Right atrium auricular region (tissue), 2 donors: ENCODE measurements around the gene PLPPR3. TPM values are rescaled to one million over a fixed set of nuclear protein-coding genes. Genes with fewer than 3 reads are reported as not detected.
A peak's percentile ranks its signal among the peaks of the same experiment; 100 is the strongest.
"Not testable (repeated sequence)": the region's sequence is repeated elsewhere in the genome, so short reads cannot be mapped to it uniquely, and the experiment has no call there.

Source experiments
- DNase-seq: peaks from one replicate; pipeline ENCODE4 v3.0.0-alpha.2; 2019; ENCODE audit warnings: low spot score
- H3K27ac ChIP-seq, 2 donors: fragments of 200-600 bp; sonication (generic); 1 replicate in 1 of 2; 2 replicates in 1 of 2; pipeline ENCODE4 v1.5.1; 2016 to 2019
- H3K27me3 ChIP-seq, 2 donors: fragments of 200-600 bp; sonication (generic); one replicate each; pipeline versions ENCODE4 v1.5.1 to v1.6.0; 2017 to 2019
- H3K36me3 ChIP-seq: fragments of 200-600 bp; sonication (generic); one replicate; pipeline ENCODE4 v1.5.1; 2016
- H3K4me1 ChIP-seq, 2 donors: fragments of 200-600 bp; sonication (generic); one replicate each; pipeline versions ENCODE4 v1.5.1 to v1.6.0; 2017 to 2019
- H3K4me3 ChIP-seq, 2 donors: fragments of 200-600 bp; sonication (generic); 1 replicate in 1 of 2; 2 replicates in 1 of 2; pipeline ENCODE4 v1.5.1; 2017 to 2019; ENCODE audit warnings: mild to moderate bottlenecking in 1 of 2, moderate library complexity in 1 of 2
- H3K9me3 ChIP-seq, 2 donors: fragments of 200-600 bp; sonication (generic); one replicate each; pipeline ENCODE4 v1.5.1; 2019
- total RNA-seq, 2 donors: library from RNA; depleted of rRNA; stranded (reverse); fragments of >200 nt; gene quantifications; one replicate each; pipeline ENCODE4 v1.1.0, GENCODE V29; 2016
- TF ChIP-seq, protein P1 (sequence below), 2 donors: fragments of 200-600 bp; sonication (generic); IDR thresholded peaks; one replicate each; pipeline ENCODE4 v1.5.1; 2019; ENCODE audit warnings: antibody characterized with exemption in 2 of 2

The PLPPR3 gene
- total RNA-seq, 2 donors from 2014 or later, result not detected

DNA sequence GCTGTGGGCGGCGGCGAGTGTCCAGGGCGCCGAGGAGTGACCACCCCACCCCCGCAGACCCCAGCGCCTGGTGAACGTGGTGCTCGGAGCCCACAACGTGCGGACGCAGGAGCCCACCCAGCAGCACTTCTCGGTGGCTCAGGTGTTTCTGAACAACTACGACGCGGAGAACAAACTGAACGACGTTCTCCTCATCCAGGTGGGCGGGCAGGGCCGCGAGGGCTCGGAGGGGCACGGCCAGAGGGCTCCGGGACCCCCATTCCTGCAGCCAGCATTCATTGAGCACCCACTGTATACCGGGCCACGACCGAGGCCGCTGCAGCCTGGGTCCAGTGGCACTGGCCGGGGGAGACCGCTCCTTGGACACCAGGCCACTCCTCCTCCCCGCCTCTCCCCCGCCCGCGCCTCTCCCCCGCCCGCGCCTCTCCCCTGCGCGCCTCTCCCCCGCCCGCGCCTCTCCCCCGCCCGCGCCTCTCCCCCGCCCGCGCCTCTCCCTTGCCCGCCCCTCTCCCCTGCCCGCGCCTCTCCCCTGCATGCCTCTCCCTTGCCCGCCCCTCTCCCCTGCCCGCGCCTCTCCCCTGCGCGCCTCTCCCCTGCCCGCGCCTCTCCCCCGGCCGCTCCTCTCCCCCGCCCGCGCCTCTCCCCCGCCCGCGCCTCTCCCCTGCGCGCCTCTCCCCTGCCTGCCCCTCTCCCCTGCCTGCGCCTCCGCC, 22.2 kb upstream of the PLPPR3 start:
- DNase-seq, result no peak
- Histone ChIP-seq H3K36me3 (no peaks in the 10 kb centered on the region), H3K27ac (no peak overlapping the region), H3K9me3 (no peaks in the 10 kb centered on the region), H3K27me3 (peaks cover 0 to 8% of the 10 kb centered on the region in 2 donors), H3K4me3 (peak overlapping the region in 1 of 2 donors; percentile 42), H3K4me1 (peaks cover 0 to 23% of the 10 kb centered on the region in 2 donors)
- TF ChIP-seq, protein P1, sequence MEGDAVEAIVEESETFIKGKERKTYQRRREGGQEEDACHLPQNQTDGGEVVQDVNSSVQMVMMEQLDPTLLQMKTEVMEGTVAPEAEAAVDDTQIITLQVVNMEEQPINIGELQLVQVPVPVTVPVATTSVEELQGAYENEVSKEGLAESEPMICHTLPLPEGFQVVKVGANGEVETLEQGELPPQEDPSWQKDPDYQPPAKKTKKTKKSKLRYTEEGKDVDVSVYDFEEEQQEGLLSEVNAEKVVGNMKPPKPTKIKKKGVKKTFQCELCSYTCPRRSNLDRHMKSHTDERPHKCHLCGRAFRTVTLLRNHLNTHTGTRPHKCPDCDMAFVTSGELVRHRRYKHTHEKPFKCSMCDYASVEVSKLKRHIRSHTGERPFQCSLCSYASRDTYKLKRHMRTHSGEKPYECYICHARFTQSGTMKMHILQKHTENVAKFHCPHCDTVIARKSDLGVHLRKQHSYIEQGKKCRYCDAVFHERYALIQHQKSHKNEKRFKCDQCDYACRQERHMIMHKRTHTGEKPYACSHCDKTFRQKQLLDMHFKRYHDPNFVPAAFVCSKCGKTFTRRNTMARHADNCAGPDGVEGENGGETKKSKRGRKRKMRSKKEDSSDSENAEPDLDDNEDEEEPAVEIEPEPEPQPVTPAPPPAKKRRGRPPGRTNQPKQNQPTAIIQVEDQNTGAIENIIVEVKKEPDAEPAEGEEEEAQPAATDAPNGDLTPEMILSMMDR (IDR thresholded peaks at IDR 0.05), result no peak

DNA sequence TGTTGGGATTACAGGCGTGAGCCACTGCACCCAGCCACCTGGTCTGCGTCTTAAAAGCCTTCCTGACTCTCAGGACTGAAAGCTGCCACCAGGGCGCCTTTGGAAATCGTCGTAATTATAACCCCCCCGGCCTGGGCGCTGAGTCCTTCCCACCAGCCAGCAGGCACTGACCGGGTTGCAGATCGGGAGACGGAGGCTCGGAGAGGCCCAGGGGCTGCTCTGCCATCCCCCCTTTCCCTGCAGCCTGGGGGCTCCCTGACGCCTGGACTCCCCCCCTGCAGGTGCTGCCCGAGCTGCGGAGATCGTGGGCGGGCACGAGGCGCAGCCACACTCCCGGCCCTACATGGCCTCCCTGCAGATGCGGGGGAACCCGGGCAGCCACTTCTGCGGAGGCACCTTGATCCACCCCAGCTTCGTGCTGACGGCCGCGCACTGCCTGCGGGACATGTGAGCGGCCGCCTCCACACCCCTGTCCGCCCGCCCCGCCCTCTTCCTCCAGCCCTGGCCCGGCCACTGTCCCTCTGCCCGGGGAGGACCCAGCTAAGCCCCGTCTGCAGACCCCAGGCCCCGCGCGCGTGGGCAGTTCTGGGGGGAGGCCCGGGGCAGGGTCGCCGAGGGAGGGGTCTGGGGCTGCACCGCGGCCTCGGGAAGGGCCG, 21.6 kb upstream of the PLPPR3 start:
- TF ChIP-seq, protein P1 (IDR thresholded peaks at IDR 0.05), result no peak
- no peaks in the 10 kb centered on the region for H3K36me3 ChIP-seq
- H3K4me1 ChIP-seq, result peaks cover 0 to 21% of the 10 kb centered on the region in 2 donors
- DNase-seq, result no peak
- H3K9me3 ChIP-seq, result no peaks in the 10 kb centered on the region
- H3K4me3 ChIP-seq, result peak overlapping the region in 1 of 2 donors; percentile 42
- H3K27me3 ChIP-seq, result peaks cover 0 to 8% of the 10 kb centered on the region in 2 donors
- no peak overlapping the region for H3K27ac ChIP-seq

DNA sequence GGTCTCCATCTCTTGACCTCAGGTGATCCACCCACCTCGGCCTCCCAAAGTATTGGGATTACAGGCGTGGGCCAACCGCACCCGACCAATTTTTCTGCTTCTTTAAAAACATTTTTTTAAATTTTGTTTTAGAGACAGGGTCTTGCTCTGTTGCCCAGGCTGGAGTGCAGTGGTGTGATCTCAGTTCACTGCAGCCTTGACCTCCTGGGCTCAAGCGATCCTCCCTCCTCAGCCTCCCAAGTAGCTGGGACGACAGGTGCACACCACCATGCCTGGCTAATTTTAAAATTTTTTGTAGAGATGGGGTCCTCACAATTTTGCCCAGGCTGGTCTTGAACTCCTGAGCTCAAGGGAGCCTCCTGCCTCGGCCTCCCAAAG, 21.0 kb upstream of the PLPPR3 start:
- H3K27ac ChIP-seq, H3K27me3 ChIP-seq, H3K9me3 ChIP-seq, H3K4me3 ChIP-seq, H3K36me3 ChIP-seq, DNase-seq: not testable (repeated sequence)
- H3K4me1 ChIP-seq, result peaks cover 0 to 15% of the 10 kb centered on the region in 2 donors

DNA sequence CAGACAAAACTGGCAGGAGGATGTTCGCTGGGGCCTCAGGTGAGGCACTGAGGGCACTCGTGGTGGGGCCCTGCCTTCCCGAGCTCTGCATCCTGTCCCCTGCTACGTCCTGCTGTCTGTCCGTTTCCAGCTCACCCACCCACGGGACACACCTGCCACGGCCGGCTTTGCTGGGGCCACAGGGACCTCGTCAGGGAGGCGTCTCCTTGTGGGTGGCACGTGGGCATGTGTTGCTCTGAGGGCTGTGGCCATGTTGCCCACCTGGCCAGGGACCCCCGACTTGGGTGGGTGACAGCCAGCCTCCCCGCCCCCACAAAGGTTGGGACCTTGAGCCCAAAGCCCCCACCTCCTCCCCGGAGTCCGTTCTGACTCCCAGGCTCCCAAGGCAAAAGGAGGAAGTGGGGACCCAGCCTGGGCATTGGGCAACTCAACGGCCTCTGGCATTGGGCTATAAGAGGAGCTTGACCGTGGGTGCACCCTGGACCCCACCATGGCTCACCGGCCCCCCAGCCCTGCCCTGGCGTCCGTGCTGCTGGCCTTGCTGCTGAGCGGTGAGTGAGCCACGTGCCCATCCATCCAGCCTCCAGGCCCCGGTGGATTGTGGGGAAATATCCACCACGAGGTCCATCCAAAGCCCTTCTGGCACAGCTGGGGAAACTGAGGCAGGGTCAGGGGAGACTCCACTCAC, 18.9 kb upstream of the PLPPR3 start, which contains the start of gene PRTN3:
PRTN3 (plus strand) TSS at position 481 of the 688 bp plus-strand sequence; CDS start at position 491, 10 bp downstream.
- Histone ChIP-seq H3K27me3 (peaks cover 0 to 8% of the 10 kb centered on the region in 2 donors), H3K9me3 (no peaks in the 10 kb centered on the region), H3K4me3 (no peak within 1 kb of the TSS), H3K36me3 (no peaks in the 10 kb centered on the region), H3K4me1 (peaks cover 0 to 12% of the 10 kb centered on the region in 2 donors), H3K27ac (no peak within 1 kb of the TSS)
- no peak for DNase-seq
- TF ChIP-seq, protein P1 (IDR thresholded peaks at IDR 0.05), result no peak

DNA sequence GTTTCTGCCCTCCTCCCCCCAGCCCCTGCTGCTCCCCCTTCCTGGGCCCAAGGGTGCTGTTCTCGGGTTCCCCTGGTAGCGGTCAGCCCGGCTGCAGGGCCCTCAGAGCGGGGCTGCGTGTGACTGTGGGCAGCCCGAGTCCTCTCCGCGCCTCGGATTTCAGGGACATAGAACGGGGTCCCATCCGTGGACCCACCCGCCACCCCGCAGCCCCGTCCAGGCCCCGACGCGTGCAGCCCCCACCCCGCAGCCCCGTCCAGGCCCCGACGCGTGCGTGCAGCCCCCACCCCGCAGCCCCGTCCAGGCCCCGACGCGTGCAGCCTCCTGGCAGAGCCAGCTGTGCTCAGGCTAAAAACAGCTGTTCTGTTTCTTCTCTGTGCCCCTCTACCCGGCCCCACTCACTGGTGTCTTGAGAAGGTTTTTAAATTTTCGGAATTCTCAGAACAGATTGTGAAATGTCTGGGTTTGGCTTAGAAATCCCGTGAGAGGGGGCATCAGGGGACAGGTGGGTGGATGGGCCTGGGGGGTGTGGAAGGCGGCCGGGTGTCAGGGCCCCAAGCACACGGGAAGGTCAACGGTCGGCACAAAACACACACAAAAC, 13.6 kb upstream of the PLPPR3 start:
- Histone ChIP-seq H3K9me3 (no peaks in the 10 kb centered on the region), H3K36me3 (no peaks in the 10 kb centered on the region), H3K27ac (no peak overlapping the region), H3K27me3 (no peaks in the 10 kb centered on the region), H3K4me3 (no peak overlapping the region), H3K4me1 (no peaks in the 10 kb centered on the region)
- DNase-seq, result no peak
- TF ChIP-seq, protein P1 (IDR thresholded peaks at IDR 0.05), result no peak

DNA sequence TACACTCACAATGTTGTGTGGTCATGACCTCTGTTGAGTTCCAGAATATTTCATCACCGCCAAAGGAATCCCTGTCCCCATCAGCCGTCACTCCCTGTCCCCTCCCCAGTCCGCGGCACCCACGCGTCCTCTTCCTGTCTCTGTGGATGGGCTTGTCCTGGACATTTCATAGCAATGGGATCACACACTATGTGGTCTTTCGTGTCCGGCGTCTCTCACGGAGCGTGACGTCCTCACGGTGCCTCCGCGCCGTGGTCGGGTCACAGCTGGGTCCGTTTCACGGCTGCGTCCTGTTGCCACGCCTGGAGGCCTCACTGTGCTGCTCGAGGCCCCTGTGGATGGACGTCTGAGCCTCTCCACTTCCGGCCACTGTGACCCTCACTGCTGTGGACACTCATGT, 12.5 kb upstream of the PLPPR3 start:
- no peak overlapping the region for H3K27ac ChIP-seq
- no peak overlapping the region for H3K4me3 ChIP-seq
- H3K9me3 ChIP-seq, result no peaks in the 10 kb centered on the region
- DNase-seq, result no peak
- no peaks in the 10 kb centered on the region for H3K27me3 ChIP-seq
- no peaks in the 10 kb centered on the region for H3K4me1 ChIP-seq
- TF ChIP-seq, protein P1 (IDR thresholded peaks at IDR 0.05), result no peak
- H3K36me3 ChIP-seq, result no peaks in the 10 kb centered on the region
